Activated T-helper 9 cell treated with anti-CD3 and anti-CD28 coated beads, Interleukin-2, amount 50 U/mL, for 16 hours (primary cell): ENCODE data around the gene SPDYA.
"Not testable (repeated sequence)": the region's sequence is repeated elsewhere in the genome, so short reads cannot be mapped to it uniquely, and the experiment has no call there.

ENCODE experiments used
- DNase-seq: peaks from one replicate; pipeline ENCODE4 v3.0.0-alpha.2; 2020; ENCODE audit warnings: low read depth

Gene SPDYA

DNA sequence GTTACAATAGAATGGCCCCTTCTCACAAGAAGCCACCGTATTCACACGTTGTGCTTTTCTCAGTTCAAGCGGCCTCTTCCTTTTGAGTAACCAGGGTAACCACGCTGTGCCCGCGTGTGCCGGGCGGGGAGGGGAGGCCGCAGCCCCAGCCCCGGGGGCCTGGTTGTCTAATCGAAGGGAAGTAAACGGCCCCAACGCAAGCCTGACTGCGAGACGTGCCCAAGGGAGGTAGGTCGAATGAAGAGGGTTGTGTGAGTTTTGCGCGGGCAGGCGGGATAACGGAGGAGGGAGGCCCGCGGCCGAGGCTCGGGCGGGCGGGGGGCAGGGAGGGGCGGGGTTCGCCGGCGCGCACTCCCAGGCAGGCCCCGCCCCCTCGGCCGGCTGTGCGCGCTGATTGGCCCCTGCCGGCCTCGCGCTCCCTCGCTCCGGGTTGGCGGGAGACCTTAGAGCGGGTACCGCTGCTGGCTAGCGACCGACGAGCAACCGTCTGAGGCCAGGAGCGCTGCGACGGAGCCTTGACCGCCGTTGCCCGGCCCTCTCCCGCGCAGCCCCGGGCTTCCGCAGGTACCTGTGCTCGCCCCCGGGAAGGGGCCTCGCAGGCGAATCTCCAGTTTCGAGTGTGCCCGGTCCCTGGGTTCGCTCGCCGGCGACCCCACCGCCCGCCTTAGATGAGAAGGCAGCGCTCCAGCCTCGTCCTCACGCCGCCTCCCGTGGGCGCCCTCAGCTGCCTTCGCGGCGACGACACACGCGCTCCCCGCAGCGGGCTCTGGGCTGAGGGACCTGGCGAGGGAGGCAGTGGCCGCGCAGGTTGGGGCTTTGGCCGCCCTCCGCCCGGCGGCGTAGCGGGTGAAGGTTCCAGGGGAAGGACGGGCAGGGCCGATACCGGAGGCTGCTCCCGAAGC is at the start of gene SPDYA:
SPDYA (plus strand) TSS at position 451 of the 902 bp plus-strand sequence. CDS start 5,181 bp downstream, outside the sequence.
- peak; percentile 69 for DNase-seq

DNA sequence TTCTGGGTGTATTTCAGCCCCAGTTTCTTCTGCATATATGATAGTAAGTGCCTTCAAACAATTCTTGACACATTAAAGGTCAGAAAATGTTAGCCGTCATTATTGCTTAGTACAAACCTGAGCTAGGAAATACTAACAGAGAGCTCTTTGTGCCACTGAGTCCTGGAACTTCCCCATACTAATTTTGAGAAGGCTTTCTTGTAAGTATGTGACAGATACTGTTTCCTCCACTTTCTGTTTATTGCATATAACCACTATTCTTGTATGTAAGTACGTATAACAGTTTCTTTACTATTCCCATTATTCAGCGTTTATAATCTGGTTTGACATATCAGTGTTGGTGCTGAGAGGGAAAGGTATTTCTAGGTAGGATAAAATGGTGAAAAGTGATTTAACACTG is 49.2 kb upstream of the SPDYA start:
- no peak for DNase-seq

DNA sequence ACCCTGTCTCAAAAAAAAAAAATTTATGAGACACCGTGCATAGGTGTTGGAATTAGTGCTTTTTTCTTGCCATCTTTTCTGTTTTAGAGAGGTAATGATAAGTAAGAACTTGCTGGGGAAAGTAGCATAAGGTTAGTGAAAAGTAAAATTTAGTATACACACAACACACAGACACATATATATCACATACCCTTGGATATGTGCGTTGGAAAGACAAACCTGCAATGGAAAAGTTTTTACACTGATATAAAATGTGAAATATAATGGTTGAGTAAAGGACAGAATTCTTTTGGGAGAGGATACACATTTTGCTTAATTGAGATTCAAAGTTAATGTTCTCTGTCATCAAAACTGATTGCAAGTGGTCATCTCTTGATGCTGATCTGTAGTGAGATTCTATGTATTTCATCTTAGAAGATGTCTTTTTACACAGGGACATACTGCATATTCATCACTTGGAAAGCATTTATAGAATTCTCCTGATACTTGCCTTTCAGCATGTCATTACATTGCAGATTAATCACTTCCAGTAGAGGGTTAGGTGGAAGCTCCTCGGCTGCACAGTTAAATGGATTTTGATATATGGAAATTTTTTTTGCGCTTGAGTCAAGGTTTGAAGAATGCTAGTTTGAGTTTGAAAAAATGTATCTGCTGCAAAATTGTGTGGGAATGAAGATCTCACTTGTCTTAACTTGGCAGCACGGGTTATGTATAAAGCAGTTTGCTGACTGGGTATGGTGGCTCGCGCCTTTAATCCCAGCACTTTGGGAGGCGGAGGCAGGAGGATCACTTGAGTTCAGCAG is 45.5 kb upstream of the SPDYA start:
- DNase-seq, result no peak

DNA sequence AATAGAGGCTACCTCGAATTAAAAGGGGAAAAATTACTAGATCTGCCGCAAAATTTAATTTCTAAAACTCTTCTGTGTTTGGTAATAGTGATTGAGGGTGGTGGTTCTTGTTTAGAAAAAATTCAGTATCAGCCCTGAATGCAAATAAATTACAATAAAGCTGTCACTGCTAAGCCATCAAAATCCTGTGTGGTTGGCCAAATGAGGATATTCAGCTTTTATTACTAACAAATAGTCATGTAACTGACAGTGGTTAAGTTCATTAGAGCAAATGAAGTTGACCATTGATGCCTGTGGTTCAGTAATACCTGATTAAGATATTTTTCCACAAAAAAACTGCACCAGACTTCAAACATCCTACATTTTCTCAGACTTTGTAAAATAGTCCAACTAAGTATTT is 44.6 kb upstream of the SPDYA start:
- DNase-seq, result no peak

DNA sequence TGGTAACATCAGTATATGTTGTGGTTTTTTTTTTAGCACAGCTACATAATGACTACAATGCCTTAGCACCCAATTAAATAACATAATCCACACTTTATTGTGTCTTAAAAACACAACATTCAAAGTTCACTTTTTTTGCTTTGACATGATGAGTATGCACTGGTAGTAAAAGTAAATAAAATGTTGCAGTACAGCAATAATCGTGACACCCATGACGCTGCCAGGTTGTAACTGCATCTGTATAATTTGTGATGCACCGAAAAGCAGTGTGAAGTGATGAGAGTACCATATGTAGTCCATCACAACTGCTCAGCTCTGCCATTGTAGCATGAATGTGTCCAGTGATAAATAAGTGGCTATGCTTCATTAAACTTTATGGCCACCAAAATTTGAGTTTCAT is 43.3 kb upstream of the SPDYA start:
- DNase-seq, result no peak

DNA sequence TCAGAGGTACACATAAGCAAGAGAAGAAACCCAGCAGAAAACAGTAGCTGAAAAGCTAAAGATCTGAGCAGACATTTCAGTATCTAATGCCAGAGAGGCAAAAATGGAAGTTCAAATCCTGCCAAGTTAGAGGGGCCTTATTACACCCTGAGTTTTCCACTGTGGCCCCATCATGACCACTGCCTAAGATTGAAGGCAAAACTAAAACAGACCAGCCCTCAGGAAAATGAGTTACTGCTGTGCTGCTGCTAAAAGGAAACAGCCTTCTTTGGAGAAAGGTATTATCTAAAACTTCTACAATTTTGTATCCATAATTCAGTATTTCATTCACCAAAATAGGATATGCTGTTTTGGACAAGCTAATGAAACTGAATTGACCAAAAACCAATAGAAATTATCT is 42.2 kb upstream of the SPDYA start:
- no peak for DNase-seq

DNA sequence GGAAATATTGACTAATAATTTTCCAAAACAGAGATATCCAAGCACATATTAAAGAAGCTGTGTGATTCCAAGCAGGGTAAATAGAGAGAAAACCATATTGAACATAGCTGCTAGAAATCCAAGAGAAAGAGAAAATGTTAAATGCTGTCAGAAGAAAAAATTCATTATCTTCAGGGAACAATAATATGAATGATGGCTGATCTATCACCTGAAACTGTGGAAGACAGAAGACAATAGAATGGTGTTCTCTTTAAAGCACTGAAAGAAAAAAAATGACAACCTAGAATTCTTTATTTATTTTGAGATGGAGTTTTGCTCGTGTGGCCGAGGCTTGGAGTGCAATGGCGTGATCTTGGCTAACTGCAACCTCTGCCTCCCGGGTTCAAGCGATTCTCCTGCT is 41.7 kb upstream of the SPDYA start:
- no peak for DNase-seq

DNA sequence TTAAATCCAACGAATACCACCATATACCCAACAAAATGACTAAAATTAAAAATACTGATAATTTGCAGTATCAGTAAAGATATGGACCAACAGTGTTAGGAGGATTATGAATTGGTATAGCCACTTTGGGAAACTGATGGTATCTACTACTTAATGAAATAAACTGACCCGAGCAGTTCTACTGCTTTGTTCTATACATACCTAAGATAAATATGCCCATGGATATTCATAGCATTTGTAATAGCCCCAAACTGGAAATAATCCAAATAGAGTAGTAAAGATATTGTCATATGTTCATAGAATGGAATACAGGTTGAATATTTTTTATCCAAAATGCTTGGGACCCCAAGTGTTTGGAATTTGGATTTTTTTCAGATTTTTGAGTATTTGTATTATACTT is 38.3 kb upstream of the SPDYA start:
- no peak for DNase-seq

DNA sequence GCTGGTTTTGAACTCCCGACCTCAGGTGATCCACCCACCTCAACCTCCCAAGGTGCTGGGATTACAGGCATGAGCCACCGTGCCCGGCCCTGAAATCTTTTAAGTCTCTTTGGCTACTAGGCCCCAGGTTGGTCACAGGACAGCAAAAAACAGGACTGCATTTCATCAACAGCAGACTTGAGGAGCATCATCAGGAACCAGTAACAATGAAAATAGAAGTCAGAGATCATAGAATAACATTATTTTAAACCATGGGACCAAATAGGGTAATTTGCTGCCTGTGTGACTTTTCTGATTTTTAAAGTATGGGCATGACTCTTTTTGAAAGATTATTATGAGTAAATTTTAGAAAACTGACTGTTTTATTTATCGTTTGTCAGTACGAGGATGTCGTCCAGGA is 34.2 kb upstream of the SPDYA start:
- no peak for DNase-seq

DNA sequence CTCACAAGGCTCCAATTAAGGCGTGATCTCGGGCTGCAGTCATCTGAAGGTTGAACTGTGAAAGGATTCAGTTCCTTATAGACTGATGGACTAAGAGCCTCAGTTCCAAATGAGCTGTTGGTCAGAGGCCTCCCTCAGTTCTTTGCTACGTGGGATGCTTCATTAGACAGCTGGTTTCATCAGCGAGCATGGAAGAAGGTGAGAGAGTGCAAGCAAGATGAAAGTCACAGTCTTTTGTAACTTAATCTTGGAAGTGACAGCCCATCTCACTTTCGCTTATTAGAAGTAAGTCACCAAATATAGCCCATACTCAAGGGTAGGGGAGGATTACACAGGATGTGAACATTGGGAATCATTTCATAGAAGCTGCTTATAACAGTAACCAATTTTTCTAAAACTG is 32.2 kb upstream of the SPDYA start:
- no peak for DNase-seq

DNA sequence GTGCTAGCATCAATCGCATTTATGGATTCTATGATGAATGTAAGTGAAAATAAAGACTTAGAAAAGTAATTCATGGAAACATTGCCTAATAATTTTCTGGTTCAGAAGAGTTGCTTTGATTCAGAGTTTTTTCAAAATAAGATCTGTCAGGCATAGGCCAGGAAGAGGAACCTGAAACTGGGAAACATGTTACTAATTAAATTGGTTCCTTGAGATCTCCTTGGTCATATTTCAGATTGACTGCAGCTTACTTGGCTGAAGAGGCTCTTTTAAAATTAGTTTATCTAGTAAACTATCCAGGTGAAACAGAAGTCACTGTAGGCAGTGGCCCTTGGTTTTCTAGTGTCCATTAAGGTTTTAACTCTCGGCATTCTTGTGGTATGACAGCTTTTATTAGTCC is 31.6 kb upstream of the SPDYA start:
- DNase-seq, result no peak

DNA sequence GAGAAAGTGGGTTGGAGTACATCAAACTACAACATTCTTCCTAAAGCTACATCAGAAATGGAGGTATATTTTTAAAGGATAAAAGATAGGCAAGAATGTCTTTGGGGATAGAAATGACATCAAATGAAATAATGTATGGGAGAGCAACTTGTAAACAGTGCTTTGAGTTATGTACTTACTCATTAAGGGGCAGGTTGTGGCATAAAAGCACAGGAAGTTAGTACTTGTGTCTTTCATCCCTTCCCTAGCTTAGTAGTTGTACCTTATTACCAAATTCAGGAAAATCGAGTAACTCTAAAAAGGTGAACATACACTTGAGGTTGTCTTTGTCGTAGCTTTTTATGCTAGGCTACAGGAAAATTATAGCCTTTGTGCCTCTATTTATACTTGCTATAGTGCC is 30.1 kb upstream of the SPDYA start:
- DNase-seq, result no peak

DNA sequence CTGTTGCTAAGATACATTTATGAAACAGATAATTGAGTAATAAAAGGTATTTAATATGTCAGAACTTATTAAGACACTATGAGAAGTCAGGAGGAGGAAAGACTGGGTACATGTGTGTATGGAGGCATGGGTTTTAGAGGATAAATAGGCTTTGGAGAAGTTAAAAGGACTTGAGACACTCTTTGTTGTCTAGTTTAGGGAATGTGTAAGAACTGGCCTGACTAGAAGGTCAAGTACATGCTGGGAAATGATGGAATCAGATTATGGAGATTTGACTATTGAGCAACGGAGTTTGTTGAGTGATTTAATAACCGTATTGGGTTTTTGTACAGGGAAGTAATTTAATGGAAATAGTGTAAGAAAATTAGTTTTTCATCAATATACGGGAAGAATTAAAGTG is 28.2 kb upstream of the SPDYA start:
- DNase-seq, result no peak

DNA sequence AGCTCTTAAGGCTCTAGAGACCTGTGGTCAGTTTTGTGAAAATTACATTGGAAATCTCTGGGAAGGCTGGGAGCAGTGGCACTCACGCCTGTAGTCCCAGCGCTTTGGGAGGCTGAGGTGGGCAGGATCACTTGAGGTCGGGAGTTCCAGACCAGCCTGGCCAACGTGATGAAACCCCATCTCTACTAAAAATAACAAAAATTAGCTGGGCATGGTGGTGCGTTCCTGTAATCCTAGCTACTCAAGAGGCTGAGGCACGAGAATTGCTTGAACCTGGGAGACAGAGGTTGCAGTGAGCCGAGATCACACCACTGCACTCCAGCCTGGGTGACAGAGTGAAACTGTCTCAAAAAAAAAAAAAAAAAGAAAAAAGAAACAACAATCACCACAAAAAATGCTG is 26.1 kb upstream of the SPDYA start:
- not testable (repeated sequence) for DNase-seq

DNA sequence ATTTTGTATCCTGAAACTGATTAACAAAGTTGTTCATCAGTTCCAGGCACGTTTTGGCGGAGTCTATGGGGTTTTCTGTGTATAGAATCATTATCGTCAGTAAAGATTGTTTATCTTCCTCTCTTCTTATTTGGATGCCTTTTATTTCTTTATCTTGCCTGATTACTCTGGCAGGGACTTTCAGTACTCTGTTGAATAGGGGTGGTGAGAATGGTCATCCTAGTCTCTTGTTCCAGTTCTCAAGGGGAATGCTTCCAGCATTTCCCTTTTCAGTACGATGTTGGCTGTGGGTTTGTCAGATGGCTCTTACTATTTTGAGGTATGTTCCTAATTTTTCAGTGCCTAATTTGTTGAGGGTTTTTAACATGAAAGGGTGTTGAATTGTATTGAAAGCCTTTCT is 14.0 kb upstream of the SPDYA start:
- no peak for DNase-seq

DNA sequence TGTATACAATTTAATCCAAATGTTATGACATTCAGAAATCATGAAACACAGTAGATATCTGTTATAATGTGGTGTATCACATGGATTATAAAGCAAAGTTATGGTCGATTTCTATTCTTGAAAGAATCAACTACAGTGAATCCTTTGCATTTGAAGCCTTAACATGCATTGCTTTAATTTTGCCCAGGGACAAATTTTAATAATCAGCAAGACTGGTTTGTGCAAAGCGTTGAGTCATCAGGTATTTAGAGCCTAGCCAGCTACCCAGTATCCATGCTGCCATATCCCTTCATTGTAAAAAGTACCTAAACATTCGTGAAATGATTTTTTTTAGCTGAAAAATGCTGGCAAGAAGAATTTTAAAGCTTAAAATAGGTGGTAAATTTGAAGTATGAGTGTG is 8.9 kb upstream of the SPDYA start:
- DNase-seq, result no peak

DNA sequence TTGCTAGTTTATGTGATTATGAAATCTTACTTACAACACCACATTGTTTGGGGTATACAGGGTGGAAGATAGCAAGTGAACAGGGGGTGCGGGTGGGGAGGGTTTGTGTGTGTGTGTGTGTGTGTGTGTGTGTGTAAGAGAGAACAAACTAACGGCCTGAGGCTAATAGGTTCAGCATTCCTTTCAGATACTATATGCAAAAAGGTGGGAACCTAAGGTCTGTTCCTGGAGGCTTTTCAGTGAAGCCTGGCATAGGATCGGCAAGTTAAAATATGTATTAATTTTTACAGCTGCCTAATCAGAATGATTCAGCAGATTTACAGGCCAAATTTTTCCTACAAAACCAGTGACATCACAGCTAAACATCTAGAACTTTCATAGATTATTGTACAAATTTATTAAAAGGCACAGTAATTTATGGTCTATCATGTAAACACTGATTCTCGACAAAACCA is 7.6 kb upstream of the SPDYA start:
- no peak for DNase-seq

DNA sequence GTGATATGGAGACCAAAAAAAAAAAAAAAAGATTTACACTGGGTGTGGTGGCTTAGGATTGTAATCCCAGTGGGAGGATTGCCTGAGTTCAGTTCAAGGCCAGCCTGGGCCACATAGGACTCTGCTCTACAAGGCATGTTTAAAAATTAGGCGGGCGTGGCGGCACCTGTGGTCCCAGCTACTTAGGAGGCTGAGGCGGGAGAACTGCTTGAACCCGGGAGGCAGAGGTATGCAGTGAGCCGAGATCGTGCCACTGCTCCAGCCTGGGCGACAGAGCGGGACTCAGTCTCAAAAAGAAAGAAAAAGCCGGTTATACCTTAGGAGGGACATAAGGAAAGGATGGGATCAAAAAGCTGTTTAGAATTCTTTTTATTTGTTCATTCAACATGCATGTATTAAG is 707 bp upstream of the SPDYA start:
- DNase-seq, result no peak

DNA sequence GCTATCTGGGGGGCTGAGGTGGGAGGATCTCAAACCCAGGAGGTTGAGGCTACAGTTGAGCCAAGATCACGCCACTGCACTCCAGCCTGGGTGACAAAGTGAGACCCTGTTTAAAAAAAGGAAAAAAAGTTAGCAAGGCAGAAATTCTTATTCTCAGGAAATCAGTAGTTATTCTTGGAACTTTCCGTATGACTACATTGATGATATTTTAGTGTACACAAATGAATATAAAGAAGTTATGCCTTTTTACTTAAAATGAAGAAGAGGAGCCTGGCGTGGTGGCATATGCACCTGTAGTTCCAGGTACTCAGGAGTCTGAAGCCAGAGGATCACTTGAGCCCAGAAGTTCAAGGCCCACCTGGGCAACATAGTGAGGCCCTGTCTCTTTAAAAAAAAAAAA is 7.4 kb downstream of the SPDYA start:
- DNase-seq, result no peak

DNA sequence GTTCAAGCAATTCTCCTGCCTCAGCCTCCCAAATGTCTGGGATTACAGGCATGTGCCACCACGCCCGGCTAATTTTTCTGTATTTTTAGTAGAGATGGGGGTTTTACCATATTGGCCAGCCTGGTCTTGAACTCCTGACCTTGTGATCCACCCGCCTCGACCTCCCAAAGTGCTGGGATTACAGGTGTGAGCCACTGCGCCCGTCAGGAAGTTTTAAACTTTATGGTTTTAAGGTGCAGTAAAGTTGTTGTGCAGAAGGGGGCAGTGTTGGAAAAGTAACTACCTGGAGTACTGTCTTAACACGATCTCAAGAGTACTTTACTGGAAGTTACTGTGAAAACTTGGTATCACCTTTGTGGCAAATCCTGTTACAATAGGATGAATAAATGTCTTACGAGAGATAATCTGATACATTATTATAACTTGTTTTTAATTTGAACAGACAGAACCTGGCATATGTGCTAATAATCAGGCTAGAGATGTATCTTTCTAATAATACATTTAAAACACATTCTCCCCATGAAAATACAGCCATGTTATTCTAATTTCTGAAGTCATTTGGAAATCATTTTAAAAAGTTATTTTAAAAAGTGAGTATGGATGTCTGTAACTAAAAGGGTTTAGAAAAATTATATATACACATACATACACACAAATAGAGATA is 10.8 kb downstream of the SPDYA start:
- peak; percentile 8 for DNase-seq

DNA sequence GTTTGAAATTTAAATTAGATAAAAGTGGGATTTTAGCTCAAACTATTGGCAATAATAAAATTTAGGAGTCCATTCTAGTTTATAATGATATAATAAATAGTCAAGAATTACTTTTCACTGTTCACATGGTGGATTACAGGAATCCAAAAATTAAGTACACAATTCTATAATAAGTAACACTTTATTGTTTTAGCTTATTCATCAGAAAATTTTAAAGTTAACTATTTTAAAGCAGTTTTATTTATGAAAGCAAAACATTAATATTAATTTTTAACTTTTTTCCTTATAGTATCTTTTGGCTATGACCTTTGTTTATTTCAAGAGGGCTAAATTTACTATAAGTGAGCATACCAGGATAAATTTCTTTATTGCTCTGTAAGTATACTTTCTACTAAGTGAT is 11.4 kb downstream of the SPDYA start:
- no peak for DNase-seq

DNA sequence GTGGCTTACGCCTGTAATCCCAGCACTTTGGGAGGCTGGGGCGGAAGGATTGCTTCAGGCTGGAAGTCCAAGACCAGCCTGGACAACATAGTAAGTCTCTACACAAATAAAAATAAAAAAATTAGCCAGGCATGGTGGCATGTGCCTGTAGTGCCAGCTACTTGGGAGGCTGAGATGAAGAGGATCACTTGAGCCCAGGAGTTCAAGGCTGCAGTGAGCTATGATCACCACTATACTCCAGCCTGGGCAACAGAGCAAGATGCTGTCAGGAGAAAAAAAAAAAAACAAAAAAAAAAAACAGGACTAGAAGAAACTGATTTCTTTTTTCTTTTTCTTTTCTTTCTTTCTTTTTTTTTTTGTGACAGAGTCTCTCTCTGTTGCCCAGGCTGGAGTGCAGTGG is 13.6 kb downstream of the SPDYA start:
- DNase-seq, result no peak

DNA sequence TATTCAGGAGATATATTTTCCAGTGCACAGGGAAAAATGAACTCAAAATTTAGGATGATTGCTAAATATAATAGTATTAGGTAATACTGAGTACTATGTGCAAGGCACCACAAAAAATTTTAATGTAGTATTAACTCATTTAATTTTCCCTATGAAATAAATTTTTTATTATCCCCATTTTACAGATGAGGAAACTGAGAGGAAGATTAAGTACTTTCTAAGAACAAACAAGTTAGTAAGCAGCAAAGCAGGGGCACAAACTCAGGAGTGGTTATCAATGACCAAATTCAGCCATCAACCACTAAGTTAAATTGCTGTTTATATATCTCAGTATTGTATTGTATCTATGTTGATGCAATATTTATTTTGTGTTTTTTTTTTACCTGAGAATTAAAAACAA is 14.2 kb downstream of the SPDYA start:
- no peak for DNase-seq
